ENCODE measurements around the gene PDE8B.
A peak's percentile ranks its signal among the peaks of the same experiment; 100 is the strongest.

PDE8B gene

GRCh38 chr5:77409870-77410621, 199.6 kb downstream of the PDE8B start:
- DNase-seq (ENCODE audit: low read depth), result no peak

- DNase-seq (ENCODE audit: low read depth), result no peak
These were observed 202.6 kb downstream of the PDE8B start for GRCh38 chr5:77413049-77413448.

GRCh38 chr5:77418162-77418561, 207.7 kb downstream of the PDE8B start:
- no peak for DNase-seq (ENCODE audit: low read depth)

GRCh38 chr5:77418601-77419581, 208.4 kb downstream of the PDE8B start:
- no peak for DNase-seq (ENCODE audit: low read depth)

GRCh38 chr5:77419644-77420582, 209.4 kb downstream of the PDE8B start:
- DNase-seq (ENCODE audit: low read depth), result no peak

- no peak for DNase-seq (ENCODE audit: low read depth)
These were observed 210.5 kb downstream of the PDE8B start for GRCh38 chr5:77420940-77421339.

- DNase-seq (ENCODE audit: low read depth), result no peak
These were observed 212.7 kb downstream of the PDE8B start for GRCh38 chr5:77423022-77423750.

- no peak for DNase-seq (ENCODE audit: low read depth)
These were observed 214.4 kb downstream of the PDE8B start for GRCh38 chr5:77424921-77425320.

- no peak for DNase-seq (ENCODE audit: low read depth)
These were observed 214.9 kb downstream of the PDE8B start for GRCh38 chr5:77425420-77425819.

- no peak for DNase-seq (ENCODE audit: low read depth)
These were observed 215.6 kb downstream of the PDE8B start for GRCh38 chr5:77425998-77426659.

- peak; percentile 32 for DNase-seq (ENCODE audit: low read depth)
These were observed 216.2 kb downstream of the PDE8B start for GRCh38 chr5:77426670-77427069.

- no peak for DNase-seq (ENCODE audit: low read depth)
These were observed 217.5 kb downstream of the PDE8B start for GRCh38 chr5:77427998-77428397.

- no peak for DNase-seq (ENCODE audit: low read depth)
These were observed 218.0 kb downstream of the PDE8B start for GRCh38 chr5:77428526-77428925.

- no peak for DNase-seq (ENCODE audit: low read depth)
These were observed 220.2 kb downstream of the PDE8B start for GRCh38 chr5:77430726-77431125.

- DNase-seq (ENCODE audit: low read depth), result no peak
These were observed 220.8 kb downstream of the PDE8B start for GRCh38 chr5:77431286-77431685.

GRCh38 chr5:77431719-77432118, 221.2 kb downstream of the PDE8B start:
- DNase-seq (ENCODE audit: low read depth), result no peak

GRCh38 chr5:77437194-77437593, 226.7 kb downstream of the PDE8B start:
- no peak for DNase-seq (ENCODE audit: low read depth)

GRCh38 chr5:77438071-77438470, 227.6 kb downstream of the PDE8B start:
- no peak for DNase-seq (ENCODE audit: low read depth)

GRCh38 chr5:77443670-77444069, 233.2 kb downstream of the PDE8B start:
- DNase-seq (ENCODE audit: low read depth), result no peak

- no peak for DNase-seq (ENCODE audit: low read depth)
These were observed 233.9 kb downstream of the PDE8B start for GRCh38 chr5:77444356-77444755.

GRCh38 chr5:77448831-77449230, 238.4 kb downstream of the PDE8B start:
- DNase-seq (ENCODE audit: low read depth), result no peak

Data from non-pigmented ciliary epithelial cell (primary cell).